ENCODE measurements around the gene SNRPD2. TPM values are rescaled to one million over a fixed set of nuclear protein-coding genes. Genes with fewer than 3 reads are reported as not detected.

SNRPD2 gene
- polyA plus RNA-seq (2013) = 1,318 and 1,337 TPM in 2 replicates

GRCh38 chr19:45691516-45692186 is at the start of gene SNRPD2:
Gene SNRPD2 (minus strand): TSS chr19:45691953. CDS start chr19:45691888, 65 bp downstream.
- no CpG with 5 or more reads among the region's 36 CpGs for WGBS (ENCODE audit: extremely low coverage, insufficient coverage, insufficient read length)
- no peak within 1 kb of the TSS for H3K23ac ChIP-seq (ENCODE audit: low read length)
- H4K8ac ChIP-seq (ENCODE audit: low read depth, low read length) = peak within 1 kb of the TSS; percentile 83
- H2AK5ac ChIP-seq (ENCODE audit: low read length) = no peak within 1 kb of the TSS
- H3K4ac ChIP-seq (ENCODE audit: low read depth, low read length) = peak within 1 kb of the TSS; percentile 22
- H3K4me2 ChIP-seq (ENCODE audit: low read length) = peak within 1 kb of the TSS; percentile 89
- H4K12ac ChIP-seq (ENCODE audit: low read depth, low read length) = peak within 1 kb of the TSS; percentile 87
- peak within 1 kb of the TSS; percentile 80 for H4K91ac ChIP-seq (ENCODE audit: low read depth, low read length)
- H3K4me3 ChIP-seq (ENCODE audit: low read depth, low read length) = peak within 1 kb of the TSS; percentile 95
- H3K4me1 ChIP-seq (ENCODE audit: control insufficient read depth in 1 of 2, insufficient read depth in 2 of 2, low read length in 2 of 2) = no peaks in the 10 kb centered on the region
- no peaks in the 10 kb centered on the region for H3K27me3 ChIP-seq (ENCODE audit: insufficient read depth, low read length)
- H2BK5ac ChIP-seq (ENCODE audit: low read depth, low read length, poor library complexity) = no peak within 1 kb of the TSS
- peaks cover 28 to 33% of the 10 kb centered on the region in 2 experiments for H3K36me3 ChIP-seq (ENCODE audit: control insufficient read depth in 1 of 2, insufficient read depth in 2 of 2, low read length in 2 of 2)
- H3K79me2 ChIP-seq (ENCODE audit: control insufficient read depth, insufficient read depth, low read length, poor library complexity) = peaks cover 5% of the 10 kb centered on the region
- H3K14ac ChIP-seq (ENCODE audit: low read length) = peak within 1 kb of the TSS; percentile 74
- peaks cover 6% of the 10 kb centered on the region for H3K79me1 ChIP-seq (ENCODE audit: low read length)
- no peak within 1 kb of the TSS for H2BK12ac ChIP-seq (ENCODE audit: low read length)
- H3K27ac ChIP-seq (ENCODE audit: low read depth, low read length) = peak within 1 kb of the TSS; percentile 72
- H2BK120ac ChIP-seq (ENCODE audit: insufficient read depth, low read length, poor library complexity) = peak within 1 kb of the TSS; percentile 36
- peak within 1 kb of the TSS; percentile 85 for H3K9ac ChIP-seq (ENCODE audit: low read length)
- peak; percentile 96 to 99 for DNase-seq
- H3K9me3 ChIP-seq (ENCODE audit: insufficient read depth, low read depth, low read length) = no peaks in the 10 kb centered on the region
- peak within 1 kb of the TSS; percentile 27 for H3K18ac ChIP-seq (ENCODE audit: low read length)
- H2AFZ ChIP-seq (ENCODE audit: insufficient read depth, low read length, poor library complexity) = peak within 1 kb of the TSS; percentile 58

- Histone ChIP-seq H3K9me3 (ENCODE audit: insufficient read depth, low read depth, low read length) (no peaks in the 10 kb centered on the region), H2BK5ac (ENCODE audit: low read depth, low read length, poor library complexity) (no peak overlapping the region), H4K91ac (ENCODE audit: low read depth, low read length) (no peak overlapping the region), H3K14ac (ENCODE audit: low read length) (no peak overlapping the region), H3K9ac (ENCODE audit: low read length) (no peak overlapping the region), H2BK12ac (ENCODE audit: low read length) (no peak overlapping the region), H3K27me3 (ENCODE audit: insufficient read depth, low read length) (no peaks in the 10 kb centered on the region), H3K36me3 (ENCODE audit: control insufficient read depth in 1 of 2, insufficient read depth in 2 of 2, low read length in 2 of 2) (no peaks in the 10 kb centered on the region), H2BK120ac (ENCODE audit: insufficient read depth, low read length, poor library complexity) (no peak overlapping the region), H3K18ac (ENCODE audit: low read length) (no peak overlapping the region), H2AFZ (ENCODE audit: insufficient read depth, low read length, poor library complexity) (no peak overlapping the region), H3K4ac (ENCODE audit: low read depth, low read length) (no peak overlapping the region), H4K12ac (ENCODE audit: low read depth, low read length) (no peak overlapping the region), H3K4me1 (ENCODE audit: control insufficient read depth in 1 of 2, insufficient read depth in 2 of 2, low read length in 2 of 2) (peaks cover 0 to 3% of the 10 kb centered on the region in 2 experiments), H2AK5ac (ENCODE audit: low read length) (no peak overlapping the region), H3K4me2 (ENCODE audit: low read length) (no peak overlapping the region), H3K4me3 (ENCODE audit: low read depth, low read length) (no peak overlapping the region), H3K79me1 (ENCODE audit: low read length) (peaks cover 3% of the 10 kb centered on the region), H3K27ac (ENCODE audit: low read depth, low read length) (no peak overlapping the region), H3K23ac (ENCODE audit: low read length) (no peak overlapping the region), H4K8ac (ENCODE audit: low read depth, low read length) (no peak overlapping the region), H3K79me2 (ENCODE audit: control insufficient read depth, insufficient read depth, low read length, poor library complexity) (no peaks in the 10 kb centered on the region)
- DNase-seq = no peak
- no CpG with 5 or more reads among the region's 10 CpGs for WGBS (ENCODE audit: extremely low coverage, insufficient coverage, insufficient read length)
Measured at GRCh38 chr19:45739498-45740439, 48.0 kb upstream of the SNRPD2 start.

- H4K12ac ChIP-seq (ENCODE audit: low read depth, low read length) = no peak within 1 kb of the TSS
- H3K27me3 ChIP-seq (ENCODE audit: insufficient read depth, low read length) = no peaks in the 10 kb centered on the region
- no peak within 1 kb of the TSS for H3K27ac ChIP-seq (ENCODE audit: low read depth, low read length)
- no peaks in the 10 kb centered on the region for H3K9me3 ChIP-seq (ENCODE audit: insufficient read depth, low read depth, low read length)
- peaks cover 9% of the 10 kb centered on the region for H3K79me1 ChIP-seq (ENCODE audit: low read length)
- H3K14ac ChIP-seq (ENCODE audit: low read length) = no peak within 1 kb of the TSS
- H3K18ac ChIP-seq (ENCODE audit: low read length) = no peak within 1 kb of the TSS
- H4K8ac ChIP-seq (ENCODE audit: low read depth, low read length) = no peak within 1 kb of the TSS
- no peak within 1 kb of the TSS for H2BK120ac ChIP-seq (ENCODE audit: insufficient read depth, low read length, poor library complexity)
- DNase-seq = no peak
- H3K4me1 ChIP-seq (ENCODE audit: control insufficient read depth in 1 of 2, insufficient read depth in 2 of 2, low read length in 2 of 2) = peaks cover 0 to 5% of the 10 kb centered on the region in 2 experiments
- H2AFZ ChIP-seq (ENCODE audit: insufficient read depth, low read length, poor library complexity) = no peak within 1 kb of the TSS
- H3K4me3 ChIP-seq (ENCODE audit: low read depth, low read length) = no peak within 1 kb of the TSS
- H3K9ac ChIP-seq (ENCODE audit: low read length) = no peak within 1 kb of the TSS
- no peak within 1 kb of the TSS for H2BK5ac ChIP-seq (ENCODE audit: low read depth, low read length, poor library complexity)
- no CpG with 5 or more reads among the region's 59 CpGs for WGBS (ENCODE audit: extremely low coverage, insufficient coverage, insufficient read length)
- no peak within 1 kb of the TSS for H3K23ac ChIP-seq (ENCODE audit: low read length)
- no peaks in the 10 kb centered on the region for H3K36me3 ChIP-seq (ENCODE audit: control insufficient read depth in 1 of 2, insufficient read depth in 2 of 2, low read length in 2 of 2)
- no peak within 1 kb of the TSS for H4K91ac ChIP-seq (ENCODE audit: low read depth, low read length)
- no peak within 1 kb of the TSS for H2AK5ac ChIP-seq (ENCODE audit: low read length)
- peaks cover 10% of the 10 kb centered on the region for H3K79me2 ChIP-seq (ENCODE audit: control insufficient read depth, insufficient read depth, low read length, poor library complexity)
- H2BK12ac ChIP-seq (ENCODE audit: low read length) = no peak within 1 kb of the TSS
- H3K4me2 ChIP-seq (ENCODE audit: low read length) = no peak within 1 kb of the TSS
- no peak within 1 kb of the TSS for H3K4ac ChIP-seq (ENCODE audit: low read depth, low read length)
Measured at GRCh38 chr19:45733160-45733810, 41.5 kb upstream of the SNRPD2 start, which contains the start of gene MEIOSIN. Gene MEIOSIN (plus strand): TSS chr19:45733439. CDS start chr19:45735377, 1,938 bp downstream.

Data from trophoblast cell (in vitro differentiated cells and primary cell).